Activated naive CD4-positive, alpha-beta T cell treated with anti-CD3 and anti-CD28 coated beads, Interleukin-2, amount 10 ng/mL, durations not matched to agents 7 days and 5 days (primary cell): Measurements from ENCODE around the gene TREX2.
A peak's percentile ranks its signal among the peaks of the same experiment; 100 is the strongest.

Experiments used
- CTCF ChIA-PET: fragments of 350-600 bp; sonication (Branson Sonifier 250); formaldehyde crosslinking; loops from one replicate; lab custom pipeline; 2021; ENCODE audit warnings: antibody characterized with exemption; lab: Charles Lee
- DNase-seq: peaks from one replicate; pipeline ENCODE4 v3.0.0-alpha.2; 2020
- H3K27ac Mint-ChIP-seq: one replicate; pipeline ENCODE4 v1.8.0; 2021; ENCODE audit warnings: mild to moderate bottlenecking, moderate library complexity, mixed read lengths
- H3K27me3 Mint-ChIP-seq: one replicate; pipeline ENCODE4 v1.8.0; 2021; ENCODE audit warnings: mild to moderate bottlenecking, mixed read lengths
- H3K36me3 Mint-ChIP-seq: one replicate; pipeline ENCODE4 v1.8.0; 2021; ENCODE audit warnings: mixed read lengths
- H3K4me1 Mint-ChIP-seq: one replicate; pipeline ENCODE4 v1.8.0; 2021; ENCODE audit warnings: mixed read lengths
- H3K4me3 Mint-ChIP-seq: one replicate; pipeline ENCODE4 v1.8.0; 2021; ENCODE audit warnings: mild to moderate bottlenecking, moderate library complexity, mixed read lengths
- H3K9me3 Mint-ChIP-seq: one replicate; pipeline ENCODE4 v1.8.0; 2021; ENCODE audit warnings: mixed read lengths

Gene TREX2

DNA sequence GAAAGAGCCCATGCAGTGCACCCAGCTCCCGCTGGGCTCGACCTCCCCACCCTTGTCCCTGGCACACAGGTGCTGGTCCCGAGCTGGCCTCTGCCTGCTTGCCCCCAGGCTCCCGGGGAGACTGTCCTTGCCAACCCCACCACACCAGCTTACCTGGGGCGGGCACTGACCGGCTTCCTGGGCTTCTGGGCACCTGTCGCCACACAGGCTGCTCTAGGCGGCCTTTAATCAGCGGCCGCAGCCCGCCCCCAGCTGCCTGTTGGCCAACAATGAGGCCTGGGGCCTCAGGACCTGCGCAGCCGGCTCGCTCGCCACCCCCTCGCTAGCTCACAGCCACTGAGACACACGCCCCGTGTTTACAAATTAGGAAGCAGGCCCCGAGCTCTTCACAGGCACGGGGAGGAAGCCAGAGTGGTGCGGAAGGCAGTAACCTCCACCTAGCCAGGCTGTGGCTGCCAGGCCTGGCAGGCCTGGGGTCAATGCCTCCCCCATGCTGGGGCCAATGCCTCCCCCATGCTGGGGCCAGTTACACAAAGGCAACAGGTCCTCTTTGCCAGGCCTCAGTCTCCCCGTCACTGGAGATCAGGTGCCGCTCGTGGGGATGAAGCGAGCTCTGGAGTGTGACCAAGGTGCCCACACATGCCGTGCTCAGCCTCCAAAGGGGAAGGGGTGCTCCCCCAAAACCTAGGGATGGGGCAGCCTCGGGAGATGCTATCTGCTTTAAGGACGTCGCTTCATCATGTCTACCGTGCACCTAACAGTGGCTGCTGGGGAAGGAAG, at the start of gene TREX2:
Gene TREX2, minus strand, starts transcription at position 201 of the 780 bp plus-strand sequence. CDS start 626 bp downstream, outside the sequence.
- H3K4me1 Mint-ChIP-seq: no peaks in the 10 kb centered on the region
- CTCF ChIA-PET: no interaction called here
- peak within 1 kb of the TSS; percentile 58 for H3K27ac Mint-ChIP-seq

DNA sequence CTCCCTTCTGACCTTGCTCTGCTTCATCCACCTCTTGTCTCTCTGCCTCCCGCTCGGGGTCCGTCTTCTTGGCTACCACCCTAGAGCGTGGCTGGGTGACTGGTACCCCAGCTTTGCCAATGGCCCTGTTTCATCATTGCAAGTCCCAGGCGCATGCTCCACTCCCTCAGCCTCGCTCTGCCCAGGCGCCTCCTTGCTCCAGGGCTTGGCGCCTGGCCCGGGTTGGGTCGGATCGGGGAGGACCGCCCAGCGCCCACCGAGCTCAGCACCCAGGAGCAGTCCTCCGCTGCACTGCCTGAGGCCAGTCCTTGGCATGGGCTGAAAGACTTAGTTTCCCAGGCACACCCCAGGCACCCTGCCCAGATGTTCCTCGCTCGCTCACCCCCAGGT, 49.5 kb upstream of the TREX2 start:
- no peak overlapping the region for H3K4me3 Mint-ChIP-seq
- CTCF ChIA-PET: no interaction called here

More for the DNA sequence above, at the start of gene TREX2:
- no peaks in the 10 kb centered on the region for H3K27me3 Mint-ChIP-seq
- no peak for DNase-seq
- no peaks in the 10 kb centered on the region for H3K36me3 Mint-ChIP-seq
- H3K9me3 Mint-ChIP-seq: no peaks in the 10 kb centered on the region
- H3K4me3 Mint-ChIP-seq: no peak within 1 kb of the TSS

GRCh38 chrX:153494541-153495361, 48.9 kb upstream of the TREX2 start, which contains the start of gene BGN:
Gene BGN (plus strand): TSS chrX:153494980. CDS start chrX:153504632, 9,652 bp downstream.
- no peak within 1 kb of the TSS for H3K4me3 Mint-ChIP-seq
- H3K9me3 Mint-ChIP-seq: no peaks in the 10 kb centered on the region
- no peak for DNase-seq
- no peaks in the 10 kb centered on the region for H3K4me1 Mint-ChIP-seq
- H3K27ac Mint-ChIP-seq: no peak within 1 kb of the TSS
- peaks cover 23% of the 10 kb centered on the region for H3K27me3 Mint-ChIP-seq
- CTCF ChIA-PET: interaction anchor here (1.4 kb wide), 1 partner anchor 34 kb away, joined by 3 read pairs; no protein-coding TSS in a partner anchor
- no peaks in the 10 kb centered on the region for H3K36me3 Mint-ChIP-seq

More for the DNA sequence above, 49.5 kb upstream of the TREX2 start:
- no peak for DNase-seq
- no peaks in the 10 kb centered on the region for H3K4me1 Mint-ChIP-seq
- no peak overlapping the region for H3K27ac Mint-ChIP-seq
- no peaks in the 10 kb centered on the region for H3K9me3 Mint-ChIP-seq
- H3K36me3 Mint-ChIP-seq: no peaks in the 10 kb centered on the region
- H3K27me3 Mint-ChIP-seq: peaks cover 23% of the 10 kb centered on the region

DNA sequence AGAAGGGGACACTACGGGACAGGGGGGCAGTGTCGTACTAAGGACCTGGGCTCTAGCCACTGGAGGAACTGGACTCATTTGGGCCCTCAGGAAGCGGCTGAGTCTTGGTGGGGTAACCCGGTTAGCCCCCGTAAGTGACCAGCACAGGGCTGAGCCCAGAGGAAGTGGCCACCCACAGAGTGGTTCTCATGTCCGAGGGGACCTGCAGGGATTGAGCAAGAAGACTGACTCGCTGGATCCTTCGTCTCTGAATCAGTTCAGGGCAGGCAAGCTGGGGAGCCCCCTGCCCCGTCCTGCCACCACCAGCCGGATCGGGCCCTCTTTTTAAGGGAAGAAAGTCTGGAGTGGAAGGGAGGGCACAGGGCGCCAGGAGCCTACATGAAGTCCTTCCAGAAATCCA, 48.2 kb upstream of the TREX2 start:
- Mint-ChIP-seq H3K4me1 (no peaks in the 10 kb centered on the region), H3K9me3 (no peaks in the 10 kb centered on the region), H3K27me3 (peaks cover 23% of the 10 kb centered on the region), H3K36me3 (no peaks in the 10 kb centered on the region), H3K27ac (no peak overlapping the region), H3K4me3 (no peak overlapping the region)
- CTCF ChIA-PET: interaction anchor here (1.4 kb wide), 1 partner anchor 33 kb away, joined by 3 read pairs; no protein-coding TSS in a partner anchor
- DNase-seq: no peak

- Mint-ChIP-seq H3K9me3 (no peaks in the 10 kb centered on the region), H3K27ac (no peak overlapping the region), H3K4me3 (no peak overlapping the region), H3K27me3 (peaks cover 23% of the 10 kb centered on the region), H3K36me3 (no peaks in the 10 kb centered on the region), H3K4me1 (no peaks in the 10 kb centered on the region)
- DNase-seq: no peak
- CTCF ChIA-PET: interaction anchor here (1.4 kb wide), 1 partner anchor 32 kb away, joined by 3 read pairs; no protein-coding TSS in a partner anchor
Observed at GRCh38 chrX:153493085-153493484, 47.2 kb upstream of the TREX2 start.

GRCh38 chrX:153492543-153492942, 46.7 kb upstream of the TREX2 start:
- Mint-ChIP-seq H3K4me1 (no peaks in the 10 kb centered on the region), H3K4me3 (no peak overlapping the region), H3K27me3 (peaks cover 23% of the 10 kb centered on the region), H3K9me3 (no peaks in the 10 kb centered on the region), H3K27ac (no peak overlapping the region), H3K36me3 (no peaks in the 10 kb centered on the region)
- CTCF ChIA-PET: no interaction called here
- DNase-seq: no peak

DNA sequence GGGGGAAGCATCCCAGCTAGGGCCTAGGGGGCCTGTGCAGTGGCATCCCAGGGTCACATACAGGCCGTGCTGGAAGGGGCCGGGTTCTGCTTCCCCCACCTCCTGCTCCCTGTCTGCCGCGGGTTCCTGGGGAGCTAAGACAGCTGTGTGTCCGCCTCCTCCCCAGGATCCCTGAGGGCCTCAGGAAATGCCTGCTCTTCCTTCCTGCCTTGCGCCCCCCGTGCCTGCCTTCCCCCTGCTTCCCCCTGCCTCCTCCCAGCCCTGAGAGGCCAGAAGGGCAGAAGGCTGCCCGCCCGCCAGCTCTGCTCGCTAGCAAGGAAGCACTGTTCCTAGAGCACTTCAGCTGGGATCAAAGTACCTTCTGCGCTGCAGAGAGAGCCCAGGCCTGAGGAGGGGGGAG, 46.1 kb upstream of the TREX2 start:
- no peaks in the 10 kb centered on the region for H3K4me1 Mint-ChIP-seq
- H3K4me3 Mint-ChIP-seq: no peak overlapping the region
- no peak for DNase-seq
- H3K27ac Mint-ChIP-seq: no peak overlapping the region
- CTCF ChIA-PET: no interaction called here
- no peaks in the 10 kb centered on the region for H3K36me3 Mint-ChIP-seq
- H3K27me3 Mint-ChIP-seq: peaks cover 23% of the 10 kb centered on the region
- H3K9me3 Mint-ChIP-seq: no peaks in the 10 kb centered on the region

GRCh38 chrX:153491351-153491914, 45.6 kb upstream of the TREX2 start:
- Mint-ChIP-seq H3K27me3 (peaks cover 23% of the 10 kb centered on the region), H3K27ac (no peak overlapping the region), H3K4me3 (no peak overlapping the region), H3K9me3 (no peaks in the 10 kb centered on the region), H3K36me3 (no peaks in the 10 kb centered on the region), H3K4me1 (no peaks in the 10 kb centered on the region)
- CTCF ChIA-PET: interaction anchor here (1.0 to 1.1 kb wide), 2 partner anchors 16 to 21 kb away, joined by 3 to 4 read pairs; partner anchors contain the start of gene HAUS7
- DNase-seq: no peak

- Mint-ChIP-seq H3K4me1 (no peaks in the 10 kb centered on the region), H3K27ac (no peak overlapping the region), H3K4me3 (no peak overlapping the region), H3K36me3 (no peaks in the 10 kb centered on the region), H3K9me3 (no peaks in the 10 kb centered on the region), H3K27me3 (peaks cover 16% of the 10 kb centered on the region)
- CTCF ChIA-PET: interaction anchor here (1.0 to 1.1 kb wide), 2 partner anchors 17 to 20 kb away, joined by 3 to 4 read pairs; partner anchors contain the start of gene HAUS7
- no peak for DNase-seq
Observed at GRCh38 chrX:153490217-153490930, 44.5 kb upstream of the TREX2 start.

DNA sequence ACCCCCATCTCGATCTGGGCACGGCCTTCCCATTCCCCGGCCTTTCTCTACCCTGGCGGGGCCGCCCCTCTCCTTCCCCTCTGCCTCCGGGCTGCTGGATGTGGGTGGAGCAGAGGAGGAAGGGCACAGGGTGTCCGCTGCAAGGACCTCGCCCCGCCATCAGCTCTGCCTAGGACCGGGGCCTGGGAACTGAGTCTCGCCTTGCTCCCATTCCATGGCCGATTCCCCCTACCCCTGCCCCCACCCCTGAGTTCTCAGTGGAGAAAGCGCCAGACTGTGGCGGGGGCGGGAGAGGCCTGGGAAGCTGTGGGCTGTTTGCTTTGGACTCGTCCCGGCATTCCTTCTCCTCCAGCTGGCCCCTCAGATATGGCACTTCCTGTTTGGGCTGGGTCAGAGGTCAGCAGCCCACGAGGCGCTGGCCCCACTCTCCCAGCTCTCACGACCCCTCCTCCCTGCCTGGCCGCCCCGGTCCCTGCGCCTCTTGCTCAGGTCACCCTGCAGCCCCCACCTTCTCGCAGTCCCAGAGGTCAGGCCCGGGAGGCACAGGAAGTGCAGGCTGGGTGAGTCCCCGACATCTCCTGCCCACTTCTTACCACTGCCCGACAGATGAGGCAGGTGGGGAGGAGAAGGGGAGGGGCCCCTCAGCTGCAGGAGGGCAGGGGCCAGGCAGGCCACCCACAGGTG, 42.5 kb upstream of the TREX2 start:
- Mint-ChIP-seq H3K27me3 (no peaks in the 10 kb centered on the region), H3K4me3 (no peak overlapping the region), H3K36me3 (no peaks in the 10 kb centered on the region), H3K9me3 (no peaks in the 10 kb centered on the region), H3K27ac (no peak overlapping the region), H3K4me1 (no peaks in the 10 kb centered on the region)
- CTCF ChIA-PET: no interaction called here
- DNase-seq: no peak

DNA sequence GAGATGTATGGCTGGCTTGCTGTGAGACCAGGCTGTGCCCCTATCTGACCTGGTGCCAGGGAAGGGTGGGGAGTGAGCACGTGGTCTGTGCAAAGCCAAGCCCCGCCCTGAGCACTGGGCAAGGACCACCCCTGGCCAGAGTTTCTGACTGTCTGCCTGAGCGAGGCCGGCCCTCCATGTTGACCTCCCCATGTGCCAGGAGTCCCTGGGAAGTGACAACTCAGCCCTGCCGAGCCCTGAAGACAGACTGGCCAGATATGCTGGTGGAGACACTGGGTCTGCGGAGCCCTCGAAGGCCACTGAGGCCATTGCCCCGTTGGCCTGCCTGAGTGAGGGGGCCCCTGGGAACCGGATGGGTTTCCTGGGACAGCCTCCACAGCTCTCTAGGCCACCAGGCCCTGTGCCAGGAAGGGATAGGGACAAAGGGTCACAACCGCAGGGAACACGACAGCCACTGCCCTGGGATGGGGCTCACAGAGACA, 41.8 kb upstream of the TREX2 start:
- Mint-ChIP-seq H3K4me1 (no peaks in the 10 kb centered on the region), H3K27ac (no peak overlapping the region), H3K36me3 (no peaks in the 10 kb centered on the region), H3K27me3 (no peaks in the 10 kb centered on the region), H3K9me3 (no peaks in the 10 kb centered on the region), H3K4me3 (no peak overlapping the region)
- CTCF ChIA-PET: no interaction called here
- DNase-seq: no peak

- Mint-ChIP-seq H3K27me3 (no peaks in the 10 kb centered on the region), H3K9me3 (no peaks in the 10 kb centered on the region), H3K36me3 (no peaks in the 10 kb centered on the region), H3K27ac (no peak overlapping the region), H3K4me1 (no peaks in the 10 kb centered on the region), H3K4me3 (no peak overlapping the region)
- no peak for DNase-seq
- CTCF ChIA-PET: no interaction called here
Observed at GRCh38 chrX:153486171-153486570, 40.3 kb upstream of the TREX2 start.
